HG02870 (cell line): ENCODE results near the gene IGFBP2.

ENCODE experiments used
- ATAC-seq: cut with Tn5 transposase; IDR thresholded peaks from one replicate; pipeline ENCODE4 v1.9.1; 2021; ENCODE audit warnings: mild to moderate bottlenecking, moderate library complexity; ENCODE audit not compliant: unreplicated experiment

The IGFBP2 gene

GRCh38 chr2:216636551-216637450 lies 3.6 kb downstream of the IGFBP2 start:
- ATAC-seq = no peak

GRCh38 chr2:216637472-216637871 lies 4.3 kb downstream of the IGFBP2 start:
- ATAC-seq = no peak

- no peak for ATAC-seq
Measured at GRCh38 chr2:216643986-216644659, 10.9 kb downstream of the IGFBP2 start.

- ATAC-seq = no peak
Measured at GRCh38 chr2:216644842-216645635, 11.8 kb downstream of the IGFBP2 start.

- ATAC-seq = no peak
Measured at GRCh38 chr2:216645636-216645950, 12.4 kb downstream of the IGFBP2 start.

- no peak for ATAC-seq
Measured at GRCh38 chr2:216646116-216646515, 12.9 kb downstream of the IGFBP2 start.

- no peak for ATAC-seq
Measured at GRCh38 chr2:216648105-216648504, 14.9 kb downstream of the IGFBP2 start.

- ATAC-seq = no peak
Measured at GRCh38 chr2:216649574-216649973, 16.4 kb downstream of the IGFBP2 start.

- no peak for ATAC-seq
Measured at GRCh38 chr2:216650626-216651257, 17.5 kb downstream of the IGFBP2 start.

- ATAC-seq = no peak
Measured at GRCh38 chr2:216651351-216651881, 18.2 kb downstream of the IGFBP2 start.

- no peak for ATAC-seq
Measured at GRCh38 chr2:216652566-216652965, 19.3 kb downstream of the IGFBP2 start.

GRCh38 chr2:216653093-216653799 lies 20.0 kb downstream of the IGFBP2 start:
- ATAC-seq = no peak

- ATAC-seq = no peak
Measured at GRCh38 chr2:216653931-216654365, 20.7 kb downstream of the IGFBP2 start.

- ATAC-seq = no peak
Measured at GRCh38 chr2:216654528-216655052, 21.4 kb downstream of the IGFBP2 start.

GRCh38 chr2:216657086-216657855 lies 24.1 kb downstream of the IGFBP2 start:
- ATAC-seq = no peak

- ATAC-seq = no peak
Measured at GRCh38 chr2:216657980-216658379, 24.8 kb downstream of the IGFBP2 start.

- no peak for ATAC-seq
Measured at GRCh38 chr2:216658757-216659156, 25.5 kb downstream of the IGFBP2 start.

GRCh38 chr2:216659276-216659675 lies 26.1 kb downstream of the IGFBP2 start:
- ATAC-seq = no peak

- ATAC-seq = no peak
Measured at GRCh38 chr2:216660496-216660895, 27.3 kb downstream of the IGFBP2 start.
